NCI-H1694 treated with DMSO at 0.1 percent for 48 hours (cell line): ENCODE data around the gene UBB.

Experiments used
- DNase-seq: peaks from one replicate; lab custom pipeline; 2025; lab: John Stamatoyannopoulos, UW

UBB gene

DNA sequence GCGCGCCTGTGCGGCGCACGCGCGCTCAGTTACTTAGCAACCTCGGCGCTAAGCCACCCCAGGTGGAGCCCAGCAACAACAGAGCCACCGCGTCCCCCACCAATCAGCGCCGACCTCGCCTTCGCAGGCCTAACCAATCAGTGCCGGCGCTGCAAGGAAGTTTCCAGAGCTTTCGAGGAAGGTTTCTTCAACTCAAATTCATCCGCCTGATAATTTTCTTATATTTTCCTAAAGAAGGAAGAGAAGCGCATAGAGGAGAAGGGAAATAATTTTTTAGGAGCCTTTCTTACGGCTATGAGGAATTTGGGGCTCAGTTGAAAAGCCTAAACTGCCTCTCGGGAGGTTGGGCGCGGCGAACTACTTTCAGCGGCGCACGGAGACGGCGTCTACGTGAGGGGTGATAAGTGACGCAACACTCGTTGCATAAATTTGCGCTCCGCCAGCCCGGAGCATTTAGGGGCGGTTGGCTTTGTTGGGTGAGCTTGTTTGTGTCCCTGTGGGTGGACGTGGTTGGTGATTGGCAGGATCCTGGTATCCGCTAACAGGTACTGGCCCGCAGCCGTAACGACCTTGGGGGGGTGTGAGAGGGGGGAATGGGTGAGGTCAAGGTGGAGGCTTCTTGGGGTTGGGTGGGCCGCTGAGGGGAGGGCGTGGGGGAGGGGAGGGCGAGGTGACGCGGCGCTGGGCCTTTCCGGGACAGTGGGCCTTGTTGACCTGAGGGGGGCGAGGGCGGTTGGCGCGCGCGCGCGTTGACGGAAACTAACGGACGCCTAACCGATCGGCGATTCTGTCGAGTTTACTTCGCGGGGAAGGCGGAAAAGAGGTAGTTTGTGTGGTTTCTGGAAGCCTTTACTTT is at the start of gene UBB:
TSS of gene UBB (plus strand) at position 452 of the 856 bp plus-strand sequence. CDS start 817 bp downstream, outside the sequence.
- peak; percentile 95 for DNase-seq

GRCh38 chr17:16338391-16338790 is 42.5 kb upstream of the UBB start:
- DNase-seq = no peak

GRCh38 chr17:16339402-16339801 is 41.5 kb upstream of the UBB start:
- DNase-seq = no peak

- no peak for DNase-seq
Measured at GRCh38 chr17:16339959-16340358, 40.9 kb upstream of the UBB start.

GRCh38 chr17:16342979-16343378 is 37.9 kb upstream of the UBB start:
- DNase-seq = peak; percentile 73

- no peak for DNase-seq
Measured at GRCh38 chr17:16343569-16343968, 37.3 kb upstream of the UBB start.

GRCh38 chr17:16345565-16345964 is 35.3 kb upstream of the UBB start:
- no peak for DNase-seq

- DNase-seq = no peak
Measured at GRCh38 chr17:16346721-16347271, 34.1 kb upstream of the UBB start.

- DNase-seq = no peak
Measured at GRCh38 chr17:16348586-16348985, 32.3 kb upstream of the UBB start.

- no peak for DNase-seq
Measured at GRCh38 chr17:16349431-16349830, 31.5 kb upstream of the UBB start.

DNA sequence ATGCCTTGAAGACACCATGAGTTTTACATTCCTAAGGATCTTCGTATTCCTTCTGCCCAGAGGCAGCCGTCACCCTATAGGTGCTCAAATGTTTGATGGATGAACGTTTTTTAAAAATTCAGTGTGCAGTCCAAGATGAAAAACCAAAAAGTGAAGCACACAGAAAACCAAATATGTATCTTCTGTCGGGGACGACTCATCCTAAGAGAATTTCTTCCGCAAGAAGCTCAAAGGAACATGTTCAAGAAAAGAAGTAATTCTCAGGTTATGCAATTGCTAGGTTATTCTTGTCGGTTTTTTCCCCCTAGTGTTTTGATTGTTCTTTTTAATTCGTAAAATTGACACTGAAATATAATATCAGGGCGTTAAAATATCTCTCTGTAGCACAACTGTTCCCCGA is 29.1 kb upstream of the UBB start:
- no peak for DNase-seq

DNA sequence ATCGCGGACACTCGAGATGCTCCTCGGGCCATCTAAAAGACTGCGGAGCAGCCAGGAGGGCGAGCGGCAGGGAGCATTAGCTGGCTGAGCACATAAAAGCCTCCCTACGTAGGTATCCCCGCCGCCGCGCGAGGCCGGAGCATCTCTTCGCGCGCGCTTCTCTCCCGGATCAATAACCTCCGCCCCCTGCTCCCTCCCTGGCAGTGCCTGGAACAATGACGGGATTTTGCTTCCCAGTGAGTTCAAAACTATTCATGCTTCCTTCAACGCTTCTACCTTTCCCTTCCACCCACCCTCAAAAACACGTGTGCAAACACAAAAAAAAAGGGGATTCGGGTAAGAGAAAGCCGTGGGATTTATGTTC is 28.6 kb upstream of the UBB start:
- peak; percentile 82 for DNase-seq

- peak; percentile 82 for DNase-seq
Measured at GRCh38 chr17:16352667-16353316, 28.1 kb upstream of the UBB start.

GRCh38 chr17:16353317-16354174 is 27.3 kb upstream of the UBB start, which contains the start of gene CENPV:
CENPV (minus strand) TSS chr17:16353469; CDS start chr17:16353436, 33 bp downstream.
- peak; percentile 33 for DNase-seq

- no peak for DNase-seq
Measured at GRCh38 chr17:16354585-16354984, 26.3 kb upstream of the UBB start.

DNA sequence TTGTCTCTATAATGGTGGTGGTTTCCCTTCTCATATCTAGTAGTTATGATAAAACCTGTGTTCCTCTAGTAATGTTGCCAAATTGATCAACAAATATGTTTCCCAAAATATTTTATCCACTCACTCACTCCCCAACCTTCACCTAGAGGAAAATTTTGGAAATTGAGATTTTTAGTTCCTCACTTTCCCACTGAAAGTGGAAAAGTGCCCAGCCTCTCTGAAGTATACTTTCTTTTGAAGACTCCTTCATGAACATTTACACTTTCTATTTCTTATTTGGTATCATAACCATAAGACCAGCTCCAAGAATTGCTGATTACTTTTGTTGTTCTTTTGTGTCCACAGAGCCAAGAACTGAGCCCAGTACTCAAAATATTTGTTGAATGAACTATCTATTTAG is 22.5 kb upstream of the UBB start:
- no peak for DNase-seq

DNA sequence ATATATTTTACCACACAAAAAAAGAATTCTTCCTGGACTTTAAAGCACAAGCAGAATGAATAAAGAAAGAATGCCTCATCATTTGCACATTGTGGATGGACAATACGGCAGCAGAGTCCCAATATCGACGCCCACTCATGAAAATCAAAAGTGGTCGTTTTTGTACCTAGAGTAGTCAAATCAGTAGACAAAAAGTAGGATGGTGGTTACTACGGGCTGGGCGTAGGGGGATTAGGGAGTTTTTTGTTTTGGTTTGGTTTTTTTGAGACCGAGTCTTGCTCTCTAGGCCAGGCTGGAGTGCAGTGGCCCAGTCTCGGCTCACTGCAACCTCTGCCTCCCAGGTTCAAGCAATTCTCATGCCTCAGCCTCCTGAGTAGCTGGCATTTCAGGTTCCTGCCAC is 19.0 kb upstream of the UBB start:
- no peak for DNase-seq

DNA sequence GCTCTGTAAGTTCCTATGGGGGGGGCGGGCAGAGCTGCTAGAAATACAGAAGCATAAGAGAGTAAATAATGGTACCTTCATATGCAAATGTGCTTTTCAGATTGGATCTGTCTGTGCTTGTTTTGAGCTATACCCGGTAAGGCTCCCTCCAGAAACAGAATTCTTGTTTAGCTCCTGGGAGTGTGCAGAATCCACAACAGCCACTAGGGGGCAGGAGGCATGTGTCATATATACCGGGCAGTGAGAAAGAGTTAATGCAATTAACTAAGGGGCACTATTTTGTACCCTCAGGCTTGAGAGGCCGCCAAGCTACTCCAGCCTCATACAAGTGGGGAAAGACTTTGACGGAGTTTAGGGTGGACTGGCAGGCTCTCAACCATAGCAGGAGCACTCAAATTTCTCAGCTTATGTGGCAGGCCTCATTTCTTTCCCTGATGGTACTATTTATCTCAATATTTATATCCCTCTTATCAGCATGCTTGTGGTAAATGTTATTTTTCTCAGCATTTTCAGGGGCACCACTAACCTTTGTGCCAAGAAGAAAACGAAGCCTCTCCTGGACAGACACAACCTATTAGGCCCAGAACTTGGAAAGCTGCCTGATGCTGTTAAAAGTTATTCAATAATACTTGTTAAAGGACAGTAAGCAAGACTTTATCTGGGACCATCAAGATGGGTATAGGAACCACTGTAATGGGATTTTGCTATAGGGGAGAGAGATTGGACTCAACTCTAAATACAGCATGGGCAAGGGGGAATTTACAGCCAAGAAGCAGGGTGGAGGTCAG is 16.9 kb upstream of the UBB start:
- peak; percentile 70 for DNase-seq

DNA sequence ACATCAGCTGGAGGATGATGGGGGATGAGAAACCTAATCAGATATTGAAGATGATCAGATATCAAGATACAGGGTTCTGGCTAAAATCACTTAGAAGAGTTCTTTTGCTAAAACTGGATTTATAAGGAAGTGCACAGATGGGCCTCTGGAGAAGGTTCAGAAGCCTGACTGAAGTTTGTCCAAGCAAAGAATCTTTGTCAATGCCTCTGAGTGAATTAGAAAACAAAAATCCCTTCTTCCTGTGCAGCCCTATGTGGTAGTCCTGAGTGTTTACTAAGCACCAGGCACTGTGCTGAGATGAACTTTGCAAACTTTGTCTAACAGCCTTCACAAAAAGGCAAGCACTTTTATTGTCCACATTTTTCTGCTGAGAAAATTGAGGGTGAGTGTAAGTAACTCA is 16.3 kb upstream of the UBB start:
- DNase-seq = no peak

GRCh38 chr17:16371742-16372141 is 9.1 kb upstream of the UBB start:
- DNase-seq = no peak
